Bone marrow (tissue), 2 donors: Measurements from ENCODE around the gene MRGPRE.

Experiments
- DNase-seq, 2 donors: peaks; one replicate each; lab custom pipeline; 2025; lab: John Stamatoyannopoulos, UW

Gene MRGPRE

GRCh38 chr11:3196161-3197043, 35.8 kb downstream of the MRGPRE start:
- DNase-seq, result no peak

GRCh38 chr11:3195251-3196160, 36.7 kb downstream of the MRGPRE start:
- no peak for DNase-seq

GRCh38 chr11:3194016-3194816, 38.0 kb downstream of the MRGPRE start:
- no peak for DNase-seq

GRCh38 chr11:3193373-3194015, 38.7 kb downstream of the MRGPRE start:
- no peak for DNase-seq

- no peak for DNase-seq
Measured at GRCh38 chr11:3192511-3193372, 39.5 kb downstream of the MRGPRE start.

- DNase-seq, result no peak
Measured at GRCh38 chr11:3191586-3192324, 40.5 kb downstream of the MRGPRE start.

GRCh38 chr11:3190600-3190999, 41.6 kb downstream of the MRGPRE start:
- no peak for DNase-seq

GRCh38 chr11:3189886-3190583, 42.2 kb downstream of the MRGPRE start:
- DNase-seq, result no peak

- DNase-seq, result no peak
Measured at GRCh38 chr11:3189196-3189843, 42.9 kb downstream of the MRGPRE start.

- DNase-seq, result no peak
Measured at GRCh38 chr11:3188496-3189195, 43.6 kb downstream of the MRGPRE start.

GRCh38 chr11:3186166-3186953, 45.9 kb downstream of the MRGPRE start:
- no peak for DNase-seq

- no peak for DNase-seq
Measured at GRCh38 chr11:3184732-3185347, 47.4 kb downstream of the MRGPRE start.

- DNase-seq, result no peak
Measured at GRCh38 chr11:3183523-3183922, 48.7 kb downstream of the MRGPRE start.

GRCh38 chr11:3182462-3182852, 49.8 kb downstream of the MRGPRE start:
- no peak for DNase-seq

GRCh38 chr11:3181725-3182461, 50.3 kb downstream of the MRGPRE start:
- no peak for DNase-seq

GRCh38 chr11:3180869-3181268, 51.3 kb downstream of the MRGPRE start:
- no peak for DNase-seq
